GM12878 (cell line): ENCODE data around the gene EEF1A2. TPM values are rescaled to one million over a fixed set of nuclear protein-coding genes. Genes with fewer than 3 reads are reported as not detected.

Experiments
- ATAC-seq: fragments of 200-7000 bp; cut with Tn5 transposase; 3 replicates; pipeline ENCODE4 v1.9.1; 2020; ENCODE audit warnings: mild to moderate bottlenecking, moderate library complexity
- BruUV-seq: library from RNA; stranded (reverse); fragments of 400-500 nt; replicated peaks from 2 replicates; lab custom pipeline; 2021; lab: Mats Ljungman, UMichigan
- CTCF ChIA-PET: fragments of 300-600 bp; sonication (Branson Sonifier 250); formaldehyde crosslinking; extraction: SDS; loops from one replicate; lab custom pipeline; 2021; ENCODE audit warnings: inconsistent platforms; lab: Yijun Ruan, JAX
- POLR2A ChIA-PET: fragments of 350-600 bp; formaldehyde crosslinking; extraction: SDS; loops from one replicate; lab custom pipeline; 2021; ENCODE audit warnings: inconsistent platforms; lab: Charles Lee
- RAD21 ChIA-PET: fragments of 300-600 bp; sonication (Branson Sonifier 250); formaldehyde crosslinking; loops from one replicate; lab custom pipeline; 2023; ENCODE audit warnings: antibody characterized with exemption; ENCODE audit not compliant: unreplicated experiment; lab: Charles Lee
- SMC1A ChIA-PET: fragments of 300-600 bp; sonication (Branson Sonifier 250); formaldehyde crosslinking; loops from one replicate; lab custom pipeline; 2023; ENCODE audit not compliant: unreplicated experiment, uncharacterized antibody; lab: Charles Lee
- DNase-seq: peaks from one replicate; pipeline ENCODE4 v3.0.0-alpha.2; 2011; ENCODE audit warnings: low read depth, low spot score
- FAIRE-seq: peaks from 3 replicates; lab custom pipeline; 2011; peaks lifted over from hg19 to GRCh38; lab: Jason Lieb, UNC
- H2AFZ ChIP-seq: 2 replicates; pipeline ENCODE4 v1.6.0; 2011; ENCODE audit warnings: low read depth, low read length, control low read depth; ENCODE audit not compliant: control insufficient read depth
- H3K27ac ChIP-seq: 2 replicates; pipeline ENCODE4 v1.5.1; 2011; ENCODE audit warnings: control low read depth; ENCODE audit not compliant: control insufficient read depth, insufficient read depth
- H3K27me3 ChIP-seq, 2 experiments: replicated peaks in 1 of 2; 2 replicates each; pipeline versions ENCODE4 v1.6.0 to v1.6.1; 2011; ENCODE audit warnings: low read length in 1 of 2; ENCODE audit not compliant: control insufficient read depth in 2 of 2, insufficient read depth in 2 of 2
- H3K36me3 ChIP-seq, 2 experiments: 2 replicates each; pipeline ENCODE4 v1.5.1; 2011; ENCODE audit warnings: low read length in 1 of 2; ENCODE audit not compliant: control insufficient read depth in 2 of 2, insufficient read depth in 2 of 2
- H3K4me1 ChIP-seq: 2 replicates; pipeline ENCODE4 v1.6.1; 2011; ENCODE audit warnings: mild to moderate bottlenecking, low read length, moderate library complexity, mixed read lengths; ENCODE audit not compliant: control insufficient read depth, insufficient read depth
- H3K4me2 ChIP-seq: 2 replicates; pipeline ENCODE4 v1.6.0; 2011; ENCODE audit warnings: control low read depth; ENCODE audit not compliant: control insufficient read depth, insufficient read depth
- H3K4me3 ChIP-seq: fragments of 200-600 bp; sonication (generic); 2 replicates; pipeline ENCODE4 v1.5.1; 2016
- H3K79me2 ChIP-seq: 2 replicates; pipeline ENCODE4 v1.6.0; 2011; ENCODE audit warnings: low read length; ENCODE audit not compliant: control insufficient read depth, insufficient read depth
- H3K9ac ChIP-seq: 2 replicates; pipeline ENCODE4 v1.8.0; 2011; ENCODE audit warnings: low read length, control low read depth, mixed read lengths; ENCODE audit not compliant: control insufficient read depth, insufficient read depth
- H3K9me3 ChIP-seq: replicated peaks from 3 replicates; pipeline ENCODE4 v1.5.1; 2011; ENCODE audit warnings: mild to moderate bottlenecking, low read length; ENCODE audit not compliant: control insufficient read depth, insufficient read depth
- H4K20me1 ChIP-seq: 2 replicates; pipeline ENCODE4 v1.6.0; 2011; ENCODE audit not compliant: control insufficient read depth, insufficient read depth
- CHD1 ChIP-seq: IDR thresholded peaks from 2 replicates; pipeline ENCODE4 v1.6.1; 2012; ENCODE audit warnings: low read depth, low read length, improper control_type of control experiment
- CREM ChIP-seq: IDR thresholded peaks from 2 replicates; pipeline ENCODE4 v1.6.1; 2014; ENCODE audit warnings: antibody characterized with exemption, low read depth
- ETV6 ChIP-seq, 2 experiments: fragments of 450-650 bp in 1 of 2; IDR thresholded peaks in 1 of 2; conservative IDR thresholded peaks in 1 of 2; 2 replicates each; pipeline ENCODE4 v1.6.1; 2014; ENCODE audit warnings: antibody characterized with exemption in 1 of 2, borderline replicate concordance in 1 of 2, low read depth in 1 of 2, mild to moderate bottlenecking in 1 of 2, moderate library complexity in 1 of 2
- EZH2 ChIP-seq: IDR thresholded peaks from 2 replicates; pipeline ENCODE4 v1.6.1; 2012; ENCODE audit warnings: low read depth, mild to moderate bottlenecking, control low read depth, inconsistent platforms, low read length, borderline replicate concordance; ENCODE audit not compliant: control insufficient read depth
- MTA2 ChIP-seq: fragments of 450-650 bp; IDR thresholded peaks from 2 replicates; pipeline ENCODE4 v1.6.1; 2016; ENCODE audit warnings: low read depth, mild to moderate bottlenecking, moderate library complexity
- MTA3 ChIP-seq: IDR thresholded peaks from 2 replicates; pipeline ENCODE4 v1.6.1; 2012; ENCODE audit warnings: low read length, inconsistent platforms, borderline replicate concordance
- NBN ChIP-seq: fragments of 450-650 bp; IDR thresholded peaks from 2 replicates; pipeline ENCODE4 v1.6.1; 2016
- POLR2AphosphoS2 ChIP-seq: IDR thresholded peaks from 2 replicates; pipeline ENCODE4 v1.6.1; 2011; ENCODE audit warnings: low read depth, mild to moderate bottlenecking, low read length, improper control_type of control experiment, moderate library complexity
- TARDBP ChIP-seq: IDR thresholded peaks from 2 replicates; pipeline ENCODE4 v1.6.1; 2016; ENCODE audit warnings: borderline replicate concordance
- WRNIP1 ChIP-seq: IDR thresholded peaks from 2 replicates; pipeline ENCODE4 v1.6.1; 2011; ENCODE audit warnings: low read depth, low read length, improper control_type of control experiment, borderline replicate concordance
- ZNF384 ChIP-seq: IDR thresholded peaks from 2 replicates; pipeline ENCODE4 v1.6.1; 2012; ENCODE audit warnings: low read depth, mild to moderate bottlenecking, low read length, improper control_type of control experiment, borderline replicate concordance
- ZNF622 ChIP-seq: fragments of 450-650 bp; IDR thresholded peaks from 2 replicates; pipeline ENCODE4 v1.6.1; 2017; ENCODE audit warnings: mild to moderate bottlenecking, inconsistent platforms
- WGBS: methylation state at CpG from one replicate; pipeline ENCODE4 v1.1.6; 2016; ENCODE audit warnings: low lambda C conversion rate; ENCODE audit not compliant: insufficient replicate concordance, insufficient coverage; ENCODE audit errors: missing lambda C conversion rate; 5-methylcytosine and 5-hydroxymethylcytosine counted together
- in situ Hi-C: fragments of 300-500 bp; cut with MboI; formaldehyde crosslinking; loops from 9 replicates; pipeline ENCODE4 v1.14.3; 2018; ENCODE audit warnings: mixed read lengths
- intact Hi-C: fragments of 100-400 bp; cut with micrococcal nuclease; formaldehyde crosslinking; loops from one replicate; pipeline ENCODE4 v1.14.2; 2022; ENCODE audit not compliant: unreplicated experiment
- polyA plus RNA-seq, 11 experiments: library from polyadenylated mRNA; depleted of rRNA in 4 of 11; unstranded in 6 of 11; stranded (reverse) in 5 of 11; fragments of >200 nt; fragmentation: Nextera tagmentation in 4 of 11; fragmentation: Illumina TruSeq in 1 of 11; extraction: Ambion mirVana in 4 of 11; extraction: Trizol in 1 of 11; gene quantifications; 1 replicate in 1 of 11; 2 replicates in 10 of 11; pipeline versions ENCODE4 v1.2.1 to v1.2.3, GENCODE V29; 2011 to 2016; ENCODE audit warnings: inconsistent platforms in 2 of 11, missing spikeins in 2 of 11, low read depth in 1 of 11
- total RNA-seq, 4 experiments: library from RNA; depleted of rRNA in 3 of 4; stranded (reverse); fragments of >200 nt in 3 of 4; fragmentation: Illumina TruSeq in 1 of 4; extraction: Trizol in 1 of 4; gene quantifications; 2 replicates each; pipeline versions ENCODE4 v1.2.1 to v1.2.3, GENCODE V29; 2013 to 2021

The EEF1A2 gene
- total and polyA plus RNA-seq, 10 of the 15 experiments (the other 5 are each of a cell fraction or from before 2014, with no cell fraction given): 0.56 TPM; not detected in 9

GRCh38 chr20:63540417-63541186 lies 41.7 kb upstream of the EEF1A2 start:
- no peak for FAIRE-seq
- TF ChIP-seq CREM (no peak), CHD1 (no peak), TARDBP (no peak), MTA3 (no peak), EZH2 (no peak), POLR2AphosphoS2 (no peak), MTA2 (no peak), WRNIP1 (no peak), ZNF622 (no peak), ETV6 (conservative IDR thresholded peaks at IDR 0.05 in 1 of 2, IDR thresholded peaks at IDR 0.05 in 1 of 2; ENCODE audit: borderline replicate concordance in 1 of 2, low read depth in 1 of 2) (no peak), NBN (no peak), ZNF384 (no peak)
- TF ChIP-seq, all 136 proteins: peak for 0
- intact Hi-C loops (no loop called here), in situ Hi-C loops (no loop called here)
- Histone ChIP-seq H4K20me1 (no peaks in the 10 kb centered on the region), H3K27me3 (no peaks in the 10 kb centered on the region), H3K9me3 (no peaks in the 10 kb centered on the region), H3K79me2 (no peaks in the 10 kb centered on the region), H2AFZ (no peak overlapping the region), H3K4me2 (no peak overlapping the region), H3K4me3 (no peak overlapping the region), H3K4me1 (peaks cover 26% of the 10 kb centered on the region), H3K9ac (no peak overlapping the region), H3K36me3 (no peaks in the 10 kb centered on the region), H3K27ac (no peak overlapping the region)
- POLR2A ChIA-PET: no interaction called here
- 63% methylated on average over 45 of the region's 49 CpGs for WGBS
- BruUV-seq: no TSS peak
- DNase-seq: no peak
- ATAC-seq: no peak
- SMC1A ChIA-PET: no interaction called here
- CTCF ChIA-PET: interaction anchor here (1.2 to 2.1 kb wide), 2 partner anchors 37 to 517 kb away, joined by 3 to 5 read pairs; no protein-coding TSS in a partner anchor
- RAD21 ChIA-PET: interaction anchor here (0.8 kb wide), 1 partner anchor 12 kb away, joined by 3 read pairs; no protein-coding TSS in a partner anchor
